Measurements from ENCODE around the gene HGFAC.

- no peak for TF ChIP-seq CTCF (IDR thresholded peaks at IDR 0.05)
- no peak for TF ChIP-seq POLR2A (IDR thresholded peaks at IDR 0.05)
Measured at GRCh38 chr4:3469386-3470243, 27.8 kb downstream of the HGFAC start.

Measured in esophagus squamous epithelium (tissue), 4 donors.